Measurements from ENCODE around the gene EVI2A.

EVI2A gene

DNA sequence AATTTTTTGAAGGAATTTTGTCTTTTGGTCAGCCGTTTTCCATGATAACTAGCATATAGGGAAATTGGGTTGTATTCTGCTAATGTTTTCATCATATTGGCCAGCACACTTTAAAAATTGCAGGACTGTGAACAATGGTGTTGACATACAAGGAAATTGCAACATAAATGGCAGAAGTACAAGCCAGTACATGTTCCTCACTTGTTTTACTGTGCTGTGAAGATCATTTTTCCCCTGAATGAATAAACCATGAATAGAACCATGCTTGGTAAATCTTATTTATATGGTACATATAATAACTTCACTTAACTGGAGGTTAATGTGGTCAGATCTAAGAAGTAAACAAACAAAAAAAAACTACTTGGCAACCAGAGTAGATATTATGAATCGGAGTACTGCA, 47.2 kb downstream of the EVI2A start:
- Histone ChIP-seq H3K9me2 (replicated peaks; ENCODE audit: insufficient read depth, low read length) (no peaks in the 10 kb centered on the region), H3F3A (ENCODE audit: insufficient read depth) (0 out of 2 replicates have a peak, but pooled peaks cover 5% of the 10 kb centered on the region), H3K4me2 (ENCODE audit: low read depth, low read length, poor library complexity, severe bottlenecking) (no peak overlapping the region), H3K27me3 (ENCODE audit: low read length) (no peaks in the 10 kb centered on the region), H3K4me3 (ENCODE audit: insufficient read depth, low read length, poor library complexity, severe bottlenecking) (no peak overlapping the region), H3K79me2 (ENCODE audit: insufficient read depth, low read length) (no peaks in the 10 kb centered on the region), H2AFZ (ENCODE audit: low read depth, low read length, severe bottlenecking) (no peak overlapping the region), H3K36me3 (ENCODE audit: low read length) (0 out of 2 replicates have a peak, but pooled peaks cover 3% of the 10 kb centered on the region), H3K9me3 (ENCODE audit: insufficient read depth, low read length) (no peaks in the 10 kb centered on the region), H4K20me1 (ENCODE audit: low read depth, low read length) (no peaks in the 10 kb centered on the region), H3K27ac (ENCODE audit: low read depth, low read length) (no peak overlapping the region), H3K9ac (ENCODE audit: low read length) (no peak overlapping the region)
- TF ChIP-seq, protein P1, sequence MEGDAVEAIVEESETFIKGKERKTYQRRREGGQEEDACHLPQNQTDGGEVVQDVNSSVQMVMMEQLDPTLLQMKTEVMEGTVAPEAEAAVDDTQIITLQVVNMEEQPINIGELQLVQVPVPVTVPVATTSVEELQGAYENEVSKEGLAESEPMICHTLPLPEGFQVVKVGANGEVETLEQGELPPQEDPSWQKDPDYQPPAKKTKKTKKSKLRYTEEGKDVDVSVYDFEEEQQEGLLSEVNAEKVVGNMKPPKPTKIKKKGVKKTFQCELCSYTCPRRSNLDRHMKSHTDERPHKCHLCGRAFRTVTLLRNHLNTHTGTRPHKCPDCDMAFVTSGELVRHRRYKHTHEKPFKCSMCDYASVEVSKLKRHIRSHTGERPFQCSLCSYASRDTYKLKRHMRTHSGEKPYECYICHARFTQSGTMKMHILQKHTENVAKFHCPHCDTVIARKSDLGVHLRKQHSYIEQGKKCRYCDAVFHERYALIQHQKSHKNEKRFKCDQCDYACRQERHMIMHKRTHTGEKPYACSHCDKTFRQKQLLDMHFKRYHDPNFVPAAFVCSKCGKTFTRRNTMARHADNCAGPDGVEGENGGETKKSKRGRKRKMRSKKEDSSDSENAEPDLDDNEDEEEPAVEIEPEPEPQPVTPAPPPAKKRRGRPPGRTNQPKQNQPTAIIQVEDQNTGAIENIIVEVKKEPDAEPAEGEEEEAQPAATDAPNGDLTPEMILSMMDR (IDR thresholded peaks at IDR 0.05; ENCODE audit: insufficient read depth, low read length, poor library complexity, severe bottlenecking): no peak
- no peak for TF ChIP-seq EZH2phosphoT487 (conservative IDR thresholded peaks at IDR 0.05; ENCODE audit: low read length)

DNA sequence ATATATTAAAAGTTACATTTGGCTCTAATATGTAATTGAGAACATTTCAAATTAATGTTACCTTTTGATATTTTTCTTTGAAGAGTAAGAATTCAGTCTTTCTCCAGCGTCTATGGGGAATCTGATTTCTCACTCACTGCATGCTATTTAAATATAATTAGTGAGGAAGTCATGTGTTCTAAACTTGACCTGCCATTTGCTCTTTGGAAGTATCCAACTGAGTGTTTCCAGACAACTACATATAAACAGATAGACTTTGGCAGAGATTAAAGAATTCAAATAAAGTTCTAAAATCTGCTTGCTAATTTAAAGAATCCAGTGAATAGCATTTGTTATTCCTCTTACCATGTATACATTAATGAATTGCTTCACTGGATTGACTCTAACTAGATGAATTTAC, 47.9 kb downstream of the EVI2A start:
- Histone ChIP-seq H3K27me3 (ENCODE audit: low read length) (no peaks in the 10 kb centered on the region), H3F3A (ENCODE audit: insufficient read depth) (0 out of 2 replicates have a peak, but pooled peaks cover 5% of the 10 kb centered on the region), H3K4me2 (ENCODE audit: low read depth, low read length, poor library complexity, severe bottlenecking) (no peak overlapping the region), H4K20me1 (ENCODE audit: low read depth, low read length) (no peaks in the 10 kb centered on the region), H3K27ac (ENCODE audit: low read depth, low read length) (no peak overlapping the region), H3K9ac (ENCODE audit: low read length) (no peak overlapping the region), H3K4me3 (ENCODE audit: insufficient read depth, low read length, poor library complexity, severe bottlenecking) (no peak overlapping the region), H3K9me3 (ENCODE audit: insufficient read depth, low read length) (no peaks in the 10 kb centered on the region), H3K36me3 (ENCODE audit: low read length) (0 out of 2 replicates have a peak, but pooled peaks cover 3% of the 10 kb centered on the region), H3K79me2 (ENCODE audit: insufficient read depth, low read length) (no peaks in the 10 kb centered on the region), H3K9me2 (replicated peaks; ENCODE audit: insufficient read depth, low read length) (no peaks in the 10 kb centered on the region), H2AFZ (ENCODE audit: low read depth, low read length, severe bottlenecking) (no peak overlapping the region)
- TF ChIP-seq EZH2phosphoT487 (conservative IDR thresholded peaks at IDR 0.05; ENCODE audit: low read length): no peak
- TF ChIP-seq, protein P1 (IDR thresholded peaks at IDR 0.05; ENCODE audit: insufficient read depth, low read length, poor library complexity, severe bottlenecking): no peak

DNA sequence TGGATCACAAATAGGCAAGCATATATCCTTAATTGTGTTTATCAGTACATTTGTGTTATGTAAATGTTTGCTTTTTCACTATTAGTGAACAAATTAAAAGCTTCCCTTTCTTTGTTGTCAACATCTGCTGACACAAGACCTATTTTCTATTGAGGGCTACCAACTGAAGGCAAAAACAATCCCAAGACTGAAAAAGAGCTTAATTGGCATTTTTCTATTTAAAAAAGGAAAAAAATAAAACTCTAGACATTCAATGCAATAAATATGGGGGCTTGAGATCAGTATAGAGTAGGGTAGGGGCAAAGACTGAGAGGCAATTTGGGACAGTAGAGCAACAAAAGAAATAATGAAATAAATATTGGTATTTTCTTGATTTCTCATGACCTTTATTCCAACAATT, 48.6 kb downstream of the EVI2A start:
- TF ChIP-seq EZH2phosphoT487 (conservative IDR thresholded peaks at IDR 0.05; ENCODE audit: low read length): no peak
- TF ChIP-seq, protein P1 (IDR thresholded peaks at IDR 0.05; ENCODE audit: insufficient read depth, low read length, poor library complexity, severe bottlenecking): no peak
- no peaks in the 10 kb centered on the region for H3K79me2 ChIP-seq (ENCODE audit: insufficient read depth, low read length)

More for the DNA sequence above, 48.6 kb downstream of the EVI2A start:
- Histone ChIP-seq H3K36me3 (ENCODE audit: low read length) (0 out of 2 replicates have a peak, but pooled peaks cover 3% of the 10 kb centered on the region), H2AFZ (ENCODE audit: low read depth, low read length, severe bottlenecking) (no peak overlapping the region), H3F3A (ENCODE audit: insufficient read depth) (0 out of 2 replicates have a peak, but pooled peaks cover 5% of the 10 kb centered on the region), H3K27ac (ENCODE audit: low read depth, low read length) (no peak overlapping the region), H4K20me1 (ENCODE audit: low read depth, low read length) (no peaks in the 10 kb centered on the region), H3K4me2 (ENCODE audit: low read depth, low read length, poor library complexity, severe bottlenecking) (no peak overlapping the region), H3K9me3 (ENCODE audit: insufficient read depth, low read length) (no peaks in the 10 kb centered on the region), H3K27me3 (ENCODE audit: low read length) (no peaks in the 10 kb centered on the region), H3K9me2 (replicated peaks; ENCODE audit: insufficient read depth, low read length) (no peaks in the 10 kb centered on the region), H3K9ac (ENCODE audit: low read length) (no peak overlapping the region), H3K4me3 (ENCODE audit: insufficient read depth, low read length, poor library complexity, severe bottlenecking) (no peak overlapping the region)

All from SU-DHL-6 (cell line).